ENCODE results near the gene GNLY. TPM values are rescaled to one million over a fixed set of nuclear protein-coding genes. Genes with fewer than 3 reads are reported as not detected.

Gene GNLY
- total RNA-seq, 2 donors from 2014 or later = 0.52 to 2.8 TPM

GRCh38 chr2:85747441-85747840 is 53.3 kb downstream of the GNLY start:
- ATAC-seq = no peak
- intact Hi-C loops (cut with DNase I) = no loop called here
- DNase-seq = no peak

DNA sequence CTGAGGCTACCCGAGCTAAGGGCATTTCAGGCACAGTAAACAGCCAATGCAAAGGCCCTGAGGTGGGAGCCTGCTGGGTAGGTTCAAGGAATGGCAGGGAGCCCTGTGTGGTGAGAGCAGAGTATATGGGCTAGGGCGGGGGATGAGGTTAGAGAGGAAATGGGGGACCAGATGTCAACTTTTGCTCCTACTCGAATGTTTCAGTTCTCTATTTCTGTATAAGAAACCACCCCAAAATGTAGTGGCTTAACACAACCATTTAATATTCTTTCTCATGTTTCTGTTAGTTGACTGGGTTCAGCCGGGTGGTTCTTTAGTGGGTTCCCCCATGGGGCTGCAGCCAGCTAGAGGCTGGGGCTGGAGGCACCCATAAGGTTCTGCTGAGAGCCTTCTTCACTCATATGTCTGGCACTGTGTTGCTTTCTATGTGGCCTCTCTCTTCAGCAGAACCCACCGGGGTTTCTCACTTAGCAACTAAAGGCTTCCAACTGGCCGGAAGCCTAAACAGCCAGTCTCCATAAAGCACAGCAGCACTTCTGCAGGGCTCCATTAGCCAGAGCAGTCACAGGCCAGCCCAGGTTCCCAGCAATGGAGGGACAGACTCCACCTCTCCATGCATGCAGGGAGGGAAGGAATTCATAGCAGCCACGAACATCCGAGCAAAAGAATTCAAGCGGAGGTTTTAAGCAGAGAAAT is 54.0 kb downstream of the GNLY start:
- intact Hi-C loops (cut with DNase I) = no loop called here
- ATAC-seq (no peak), DNase-seq (no peak)

Other genes starting within 250 kb of the GNLY start
- 100 to 1,000 TPM; 107 to 389 TPM for gene MAT2A, start 155.2 kb upstream of the GNLY start, total RNA-seq
- gene GGCX, start 132.9 kb upstream of the GNLY start, total RNA-seq = 10 to 100 TPM; 34.0 to 37.3 TPM
- 10 to 100 TPM; 30.3 to 54.8 TPM for gene VAMP8, start 116.8 kb upstream of the GNLY start, total RNA-seq
- 10 to 100 TPM; 84.7 to 91.4 TPM for gene VAMP5, start 109.9 kb upstream of the GNLY start, total RNA-seq
- 10 to 100 TPM; 86.5 to 97.1 TPM for gene RNF181, start 98.6 kb upstream of the GNLY start, total RNA-seq
- gene TMEM150A, start 91.7 kb upstream of the GNLY start, total RNA-seq = 10 to 100 TPM; 12.7 to 14.9 TPM
- gene C2orf68, start 82.3 kb upstream of the GNLY start, total RNA-seq = 10 to 100 TPM; 21.3 to 22.4 TPM
- gene USP39, start 78.2 kb upstream of the GNLY start, total RNA-seq = 10 to 100 TPM; 26.6 to 32.3 TPM
- gene SFTPB, start 26.2 kb upstream of the GNLY start, total RNA-seq = under 1 TPM; 0.12 to 0.44 TPM
- gene ATOH8, start 59.6 kb downstream of the GNLY start, total RNA-seq = 10 to 100 TPM; 23.4 to 29.1 TPM
- 10 to 100 TPM; 10.6 to 12.5 TPM for gene ST3GAL5, start 194.6 kb downstream of the GNLY start, total RNA-seq